LNCaP clone FGC (cell line): ENCODE data around the gene ATG3.

Source experiments
- DNase-seq: peaks from one replicate; pipeline ENCODE4 v3.0.0-alpha.2; 2011; ENCODE audit warnings: low read depth
- H3K4me3 ChIP-seq: 2 replicates; pipeline ENCODE4 v1.5.1; 2011; ENCODE audit warnings: mild to moderate bottlenecking, low read depth, low read length, control low read depth
- TF ChIP-seq, protein P1 (sequence below): IDR thresholded peaks from 2 replicates; pipeline ENCODE4 v1.5.1; 2012; ENCODE audit warnings: mild to moderate bottlenecking; ENCODE audit not compliant: control insufficient read depth, insufficient read depth; ENCODE audit errors: extremely low read depth

The ATG3 gene

DNA sequence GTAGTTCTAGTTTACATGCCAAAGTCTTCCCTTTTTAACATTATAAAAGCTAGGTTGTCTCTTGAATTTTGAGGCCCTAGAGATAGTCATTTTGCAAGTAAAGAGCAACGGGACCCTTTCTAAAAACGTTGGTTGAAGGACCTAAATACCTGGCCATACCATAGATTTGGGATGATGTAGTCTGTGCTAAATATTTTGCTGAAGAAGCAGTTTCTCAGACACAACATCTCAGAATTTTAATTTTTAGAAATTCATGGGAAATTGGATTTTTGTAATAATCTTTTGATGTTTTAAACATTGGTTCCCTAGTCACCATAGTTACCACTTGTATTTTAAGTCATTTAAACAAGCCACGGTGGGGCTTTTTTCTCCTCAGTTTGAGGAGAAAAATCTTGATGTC is 21.3 kb upstream of the ATG3 start:
- no peak overlapping the region for H3K4me3 ChIP-seq
- DNase-seq, result no peak
- TF ChIP-seq, protein P1, sequence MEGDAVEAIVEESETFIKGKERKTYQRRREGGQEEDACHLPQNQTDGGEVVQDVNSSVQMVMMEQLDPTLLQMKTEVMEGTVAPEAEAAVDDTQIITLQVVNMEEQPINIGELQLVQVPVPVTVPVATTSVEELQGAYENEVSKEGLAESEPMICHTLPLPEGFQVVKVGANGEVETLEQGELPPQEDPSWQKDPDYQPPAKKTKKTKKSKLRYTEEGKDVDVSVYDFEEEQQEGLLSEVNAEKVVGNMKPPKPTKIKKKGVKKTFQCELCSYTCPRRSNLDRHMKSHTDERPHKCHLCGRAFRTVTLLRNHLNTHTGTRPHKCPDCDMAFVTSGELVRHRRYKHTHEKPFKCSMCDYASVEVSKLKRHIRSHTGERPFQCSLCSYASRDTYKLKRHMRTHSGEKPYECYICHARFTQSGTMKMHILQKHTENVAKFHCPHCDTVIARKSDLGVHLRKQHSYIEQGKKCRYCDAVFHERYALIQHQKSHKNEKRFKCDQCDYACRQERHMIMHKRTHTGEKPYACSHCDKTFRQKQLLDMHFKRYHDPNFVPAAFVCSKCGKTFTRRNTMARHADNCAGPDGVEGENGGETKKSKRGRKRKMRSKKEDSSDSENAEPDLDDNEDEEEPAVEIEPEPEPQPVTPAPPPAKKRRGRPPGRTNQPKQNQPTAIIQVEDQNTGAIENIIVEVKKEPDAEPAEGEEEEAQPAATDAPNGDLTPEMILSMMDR, result no peak

DNA sequence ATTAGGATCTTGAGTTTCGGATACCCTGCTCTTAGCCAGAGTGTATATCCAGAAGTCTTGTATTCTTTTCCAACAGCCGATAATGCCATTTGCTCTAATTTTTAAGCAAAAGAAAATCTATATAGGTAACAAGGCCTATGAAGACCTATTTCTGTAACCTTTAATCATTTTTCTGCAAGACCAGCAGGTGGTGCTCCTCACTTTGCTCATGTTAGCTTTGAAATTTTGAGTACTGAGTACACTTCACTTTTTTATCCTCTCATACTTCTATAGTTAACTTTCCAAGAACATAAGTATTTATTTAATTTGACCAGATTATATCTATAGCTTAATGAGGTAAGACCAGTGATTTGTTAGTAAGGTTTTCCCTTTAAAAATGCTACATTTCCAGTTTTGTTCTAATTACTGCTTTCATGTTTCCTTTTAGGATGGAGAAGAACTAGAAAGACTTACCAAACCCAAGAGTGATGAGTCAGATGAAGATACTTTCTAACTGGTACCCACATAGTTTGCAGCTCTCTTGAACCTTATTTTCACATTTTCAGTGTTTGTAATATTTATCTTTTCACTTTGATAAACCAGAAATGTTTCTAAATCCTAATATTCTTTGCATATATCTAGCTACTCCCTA is 20.6 kb upstream of the ATG3 start:
- H3K4me3 ChIP-seq, result no peak overlapping the region
- DNase-seq, result no peak
- TF ChIP-seq, protein P1, result peak; percentile 71

DNA sequence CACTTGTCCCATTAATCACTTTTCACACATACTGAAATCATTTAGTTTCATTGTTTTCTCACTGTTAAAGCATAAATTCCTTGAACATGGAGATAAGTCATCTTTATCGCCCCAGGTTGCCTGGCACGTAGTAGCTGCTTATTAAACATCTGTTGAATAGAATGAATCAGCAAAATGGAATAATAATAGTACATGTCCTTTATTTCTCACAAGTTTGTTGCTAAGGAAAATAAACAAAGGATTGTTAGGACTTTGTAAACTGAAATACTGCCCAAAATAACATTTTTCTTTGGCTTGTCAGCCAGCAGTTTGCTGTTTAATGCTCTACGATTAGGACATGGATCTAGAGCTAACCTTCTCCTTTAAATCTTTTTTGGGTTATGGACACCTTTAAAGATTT is 17.9 kb upstream of the ATG3 start:
- TF ChIP-seq, protein P1, result no peak
- no peak overlapping the region for H3K4me3 ChIP-seq
- no peak for DNase-seq

DNA sequence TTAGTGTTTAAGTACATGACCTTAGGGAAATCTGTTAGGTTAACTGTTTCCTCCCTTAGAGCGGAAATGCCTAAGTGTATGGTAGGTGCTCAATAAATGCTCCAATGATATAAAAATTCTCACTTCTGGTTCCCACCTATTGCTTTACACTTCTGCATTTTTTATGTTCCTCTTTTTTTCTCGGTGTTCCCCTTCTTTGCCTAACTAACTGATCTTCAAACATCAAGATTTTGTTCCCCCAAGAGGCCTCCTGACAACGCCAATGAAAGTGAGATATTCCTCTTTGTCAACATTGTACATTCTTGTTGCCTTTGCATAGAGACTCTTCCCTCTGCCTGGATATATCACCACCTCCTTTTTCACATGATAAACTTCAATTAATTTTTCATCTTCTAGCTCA is 17.5 kb upstream of the ATG3 start:
- TF ChIP-seq, protein P1, result no peak
- no peak overlapping the region for H3K4me3 ChIP-seq
- no peak for DNase-seq

DNA sequence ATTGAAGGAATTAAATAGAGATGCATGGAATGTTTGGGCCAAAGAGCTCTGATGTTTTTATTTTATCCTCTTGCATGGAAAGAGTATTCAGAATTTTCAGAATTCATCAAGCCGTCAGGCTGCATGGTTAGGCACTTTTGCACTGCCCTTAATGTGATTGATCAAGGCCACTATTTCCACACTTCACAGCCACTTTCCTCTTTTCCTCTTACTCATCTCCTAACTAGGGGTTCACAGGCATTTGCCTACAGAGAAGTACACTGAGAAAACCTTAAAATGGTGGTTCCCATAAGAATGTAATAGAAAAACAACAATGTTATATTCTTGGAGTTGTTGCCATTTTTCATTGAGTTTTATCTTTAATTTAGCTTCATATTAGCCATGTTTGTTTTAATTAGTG is 10.9 kb upstream of the ATG3 start:
- TF ChIP-seq, protein P1, result no peak
- no peak overlapping the region for H3K4me3 ChIP-seq
- DNase-seq, result no peak

DNA sequence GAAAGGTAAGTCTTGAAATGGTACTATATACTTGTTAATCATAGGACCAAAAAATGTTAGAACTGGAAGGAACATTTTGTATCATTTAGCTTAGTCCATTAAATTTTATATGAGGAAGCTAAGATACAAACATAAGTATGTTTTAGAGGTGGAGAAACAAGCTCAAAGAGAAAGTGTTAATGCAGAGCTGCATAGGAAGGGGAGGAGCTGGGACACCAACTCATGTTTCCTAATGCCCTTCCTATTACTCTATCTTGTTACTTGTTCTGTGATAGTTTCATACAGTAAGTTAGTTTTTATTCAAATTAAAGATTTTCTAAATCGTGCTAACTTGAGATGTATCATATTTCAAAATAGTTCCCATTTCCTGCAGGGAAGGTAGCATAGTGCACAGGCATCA is 7.5 kb upstream of the ATG3 start:
- no peak overlapping the region for H3K4me3 ChIP-seq
- TF ChIP-seq, protein P1, result no peak
- no peak for DNase-seq

DNA sequence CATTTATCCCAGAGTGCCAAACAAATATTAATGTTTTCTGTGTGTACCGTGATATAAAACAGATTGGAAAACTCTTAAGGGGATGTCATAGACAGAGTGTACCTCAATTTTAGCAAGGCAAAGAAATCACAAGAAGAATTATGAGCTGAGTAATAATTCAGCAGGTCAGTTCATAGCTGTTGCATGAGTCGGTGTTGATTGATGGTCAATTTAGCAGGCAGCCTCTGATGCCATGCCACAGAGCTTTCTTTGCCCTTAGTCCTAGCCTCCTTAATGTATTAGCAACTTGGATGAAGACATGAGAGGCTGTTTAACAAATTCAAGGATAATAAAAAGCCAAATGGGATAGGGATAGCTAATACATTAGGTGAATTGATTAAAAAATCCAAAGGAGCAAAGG is 6.9 kb upstream of the ATG3 start:
- no peak overlapping the region for H3K4me3 ChIP-seq
- no peak for DNase-seq
- TF ChIP-seq, protein P1, result no peak
